Stimulated activated CD8-positive, alpha-beta memory T cell treated with anti-CD3 and anti-CD28 coated beads, Interleukin-7, amount 100 ng/mL, for 4 hours (primary cell): Measurements from ENCODE around the gene OTOF.

ENCODE experiments used
- DNase-seq, 2 donors: peaks; one replicate each; pipeline ENCODE4 v3.0.0-alpha.2; 2020; ENCODE audit warnings: low read depth in 2 of 2

Gene OTOF

GRCh38 chr2:26464390-26465265, 13.3 kb downstream of the OTOF start:
- no peak for DNase-seq

- no peak for DNase-seq
Measured at GRCh38 chr2:26463244-26464192, 14.4 kb downstream of the OTOF start.

DNA sequence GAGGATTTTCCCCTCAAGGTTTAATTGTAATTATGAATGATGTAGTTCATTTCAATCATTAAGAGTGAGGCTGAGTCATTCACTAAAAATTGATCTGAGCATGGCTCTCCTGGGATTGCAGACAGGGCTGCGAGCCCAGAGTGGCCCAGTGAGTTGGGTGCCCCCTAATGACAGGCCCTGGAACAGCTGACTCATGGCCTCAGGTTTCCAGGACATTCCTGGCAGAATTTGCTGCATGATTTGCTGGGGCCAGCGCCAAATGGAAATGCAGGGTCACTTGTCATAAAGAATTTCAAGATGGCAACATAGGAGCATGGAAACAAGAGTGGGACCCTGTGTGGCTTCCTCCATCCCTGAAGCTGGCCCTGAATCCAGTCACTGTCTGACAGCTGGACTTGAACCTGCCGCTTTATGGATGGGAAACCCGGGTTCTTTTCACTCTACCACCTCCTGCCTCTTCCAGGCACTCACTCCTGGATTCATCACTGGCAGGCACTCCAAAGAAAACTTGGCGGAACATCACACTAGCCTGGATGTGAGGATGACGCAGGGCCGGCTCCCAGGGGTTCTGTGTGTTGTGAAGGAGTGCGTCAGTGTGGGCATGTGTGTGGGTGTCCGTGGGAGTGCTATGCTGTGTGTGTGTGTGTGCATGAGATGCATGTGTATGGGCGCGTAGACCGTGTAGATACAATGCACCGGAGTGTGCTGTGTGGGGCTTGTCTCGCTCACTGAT, 15.2 kb downstream of the OTOF start:
- no peak for DNase-seq

GRCh38 chr2:26462100-26462499, 15.8 kb downstream of the OTOF start:
- DNase-seq = no peak

DNA sequence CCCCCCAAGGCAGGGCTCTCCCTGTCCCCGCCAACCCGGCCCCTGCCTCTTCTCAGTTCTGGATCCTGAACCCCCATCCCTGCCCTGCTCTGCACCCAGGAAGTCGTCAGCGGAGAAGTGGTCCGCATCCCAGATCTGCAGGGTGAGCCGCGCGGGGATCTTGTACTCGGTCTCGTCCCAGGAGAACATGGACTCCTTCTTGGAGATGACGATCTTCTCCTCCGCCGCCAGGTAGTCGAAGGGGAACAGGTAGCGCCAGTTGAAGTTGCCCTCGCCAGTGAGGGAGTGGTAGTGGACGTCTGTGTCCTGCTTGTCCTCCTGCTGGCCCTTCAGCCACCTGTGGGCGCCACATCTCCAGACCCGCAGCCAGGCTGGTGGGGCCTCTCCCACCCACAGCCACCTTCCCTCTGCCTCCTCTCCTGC, 16.3 kb downstream of the OTOF start:
- no peak for DNase-seq

- DNase-seq = no peak
Measured at GRCh38 chr2:26460613-26461031, 17.3 kb downstream of the OTOF start.

DNA sequence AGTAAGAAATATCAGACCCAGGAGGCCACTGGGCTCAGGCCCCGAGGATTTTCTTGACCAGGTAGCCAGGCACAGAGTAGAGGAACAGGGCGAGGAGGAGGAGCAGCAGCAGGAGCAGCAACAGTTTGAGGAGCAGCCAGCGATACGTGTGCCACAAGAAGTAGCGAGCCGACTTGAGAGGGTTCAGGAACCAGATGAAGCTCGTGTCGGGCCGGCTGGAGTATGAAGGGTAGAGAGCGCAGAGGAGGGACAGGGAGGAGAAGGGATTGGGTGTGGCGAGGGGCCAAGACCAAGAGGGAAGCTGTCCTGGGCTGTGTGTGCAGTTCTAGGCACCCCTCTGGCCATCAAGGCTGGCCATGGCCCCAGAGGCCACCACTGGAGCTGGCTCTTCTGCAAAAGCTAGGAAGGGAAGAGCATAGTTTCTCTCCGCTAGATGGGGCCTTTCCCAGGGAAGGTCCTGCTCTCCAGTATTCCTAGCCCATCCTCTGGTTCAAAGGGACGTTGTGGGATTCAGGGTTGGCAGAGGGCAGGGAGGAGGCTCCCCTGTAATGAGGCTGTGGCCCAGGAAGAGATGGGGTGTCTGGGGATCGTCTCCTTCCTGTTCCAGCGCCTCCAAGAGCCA, 17.8 kb downstream of the OTOF start:
- no peak for DNase-seq

DNA sequence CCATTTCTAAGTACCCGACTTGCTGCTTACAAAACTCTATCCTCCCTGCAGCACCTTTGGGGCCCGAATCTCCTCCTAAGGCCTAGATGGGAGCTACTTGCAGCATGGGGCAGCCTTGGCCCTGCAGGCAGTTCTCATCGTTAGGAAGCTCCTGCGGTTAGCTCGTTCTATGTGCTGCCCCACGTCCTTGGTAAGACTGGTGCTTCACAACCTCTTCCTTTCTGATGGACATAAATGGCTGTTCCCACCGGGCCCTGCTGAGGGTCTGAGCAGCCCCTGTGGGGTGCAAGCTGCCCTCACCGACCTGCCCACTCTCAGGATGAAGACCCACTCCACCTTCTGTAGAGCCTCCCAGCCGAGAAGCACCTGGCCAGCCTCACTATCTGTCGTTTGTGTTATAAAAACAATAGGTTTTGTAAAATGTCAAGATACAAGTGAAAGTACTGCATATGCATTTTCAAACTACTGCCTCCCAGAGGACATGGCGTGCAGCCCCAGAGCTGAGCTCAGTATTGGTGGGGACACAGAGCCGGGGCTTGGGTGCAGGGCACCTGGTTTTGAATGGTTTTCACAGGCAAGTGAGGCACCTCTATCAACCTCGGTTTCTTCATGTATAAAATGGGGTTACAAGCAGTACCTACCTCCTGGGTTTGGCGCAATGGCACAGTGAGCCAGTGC, 19.4 kb downstream of the OTOF start:
- no peak for DNase-seq

DNA sequence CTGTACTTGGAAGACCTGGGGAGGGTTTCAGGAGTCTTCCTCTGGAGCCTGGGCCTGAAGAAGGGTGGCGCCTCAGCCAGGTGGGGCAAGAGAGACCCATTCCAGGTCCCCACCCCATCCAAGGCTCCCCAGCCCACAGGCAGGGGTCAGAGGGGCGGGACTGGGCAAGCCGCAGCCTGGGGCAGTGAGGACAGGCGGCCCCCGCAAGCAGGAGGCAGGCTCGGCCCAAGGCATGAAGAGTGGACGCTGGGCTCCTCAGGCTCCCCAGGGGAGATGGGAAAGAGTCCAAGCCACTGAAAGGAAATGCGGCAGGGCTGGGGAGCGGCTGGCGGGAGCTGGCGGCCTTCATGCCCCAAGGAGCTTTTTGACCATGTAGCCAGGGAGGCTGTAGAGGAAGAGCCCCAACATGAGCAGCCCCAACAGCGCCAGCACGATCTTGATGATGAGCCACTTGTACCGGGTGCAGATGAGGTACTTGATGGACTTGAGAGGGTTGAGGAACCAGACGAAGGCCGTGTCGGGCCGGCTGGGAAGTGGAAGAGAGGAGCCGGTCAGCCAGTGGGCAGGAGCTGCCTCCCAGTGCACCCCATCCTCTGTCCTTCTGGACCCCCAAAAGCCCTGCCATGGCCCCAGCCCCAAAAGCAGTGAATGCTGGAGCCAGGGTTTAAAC, 20.1 kb downstream of the OTOF start:
- DNase-seq = no peak

DNA sequence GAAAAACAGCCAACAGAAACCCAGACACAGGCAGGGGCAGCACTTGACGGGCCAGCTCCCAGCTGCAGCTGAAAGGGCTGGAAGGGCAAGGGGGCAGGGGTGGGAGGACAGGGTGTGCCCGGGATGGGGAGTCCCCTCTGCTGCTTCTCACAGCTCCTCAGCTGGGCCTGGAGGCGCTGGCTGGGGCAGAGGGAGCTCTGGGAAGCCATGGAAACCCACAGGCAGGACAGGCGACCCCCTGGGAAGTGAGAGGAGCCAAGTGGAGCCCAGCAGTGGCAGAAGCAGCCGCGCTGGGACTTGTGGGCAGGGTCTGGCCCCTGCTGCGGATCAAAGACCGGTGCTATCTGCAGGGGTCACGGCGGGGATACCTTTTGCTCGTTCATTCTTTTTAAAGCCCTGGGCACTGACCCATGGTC, 20.7 kb downstream of the OTOF start:
- DNase-seq = no peak

- no peak for DNase-seq
Measured at GRCh38 chr2:26456440-26457250, 21.3 kb downstream of the OTOF start.

DNA sequence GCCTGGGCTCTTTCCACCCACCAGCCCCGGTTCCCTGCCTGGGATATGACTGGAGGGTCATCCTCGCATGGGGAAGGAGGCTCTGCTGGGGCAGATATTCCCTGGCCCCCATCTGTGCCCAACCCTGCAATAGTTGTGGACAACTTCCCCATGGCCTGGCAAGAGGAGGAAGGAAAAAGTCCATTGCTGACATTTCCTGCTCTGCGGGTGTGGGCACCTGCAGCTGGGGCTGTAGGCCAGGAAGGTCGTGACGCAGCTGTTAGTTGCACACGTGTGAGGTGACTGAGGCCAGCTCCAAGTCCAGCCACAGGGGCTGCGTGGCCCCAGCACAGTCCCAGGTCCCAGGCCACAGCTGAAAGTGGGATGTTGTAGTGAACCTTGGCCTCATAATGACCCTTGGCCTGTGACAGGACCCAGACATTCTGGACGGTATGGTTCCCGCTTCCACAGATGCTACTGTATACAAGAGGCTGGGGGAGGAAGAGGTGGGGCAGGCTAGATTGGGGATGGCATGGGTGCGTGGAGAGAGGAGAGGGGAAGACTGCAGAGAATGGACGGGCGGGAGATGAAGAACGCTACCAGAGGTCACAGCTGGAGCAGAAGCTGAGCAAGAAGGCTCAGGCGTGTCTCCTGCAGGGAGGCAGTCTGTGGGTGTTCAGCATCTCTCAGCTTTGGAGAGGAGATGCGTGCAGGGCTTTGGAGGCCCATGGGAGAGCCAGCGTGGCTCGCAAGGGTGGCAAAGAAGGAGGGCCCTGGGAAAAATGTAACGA, 22.1 kb downstream of the OTOF start:
- no peak for DNase-seq

GRCh38 chr2:26455037-26455669, 22.8 kb downstream of the OTOF start:
- DNase-seq = no peak

GRCh38 chr2:26454561-26455001, 23.3 kb downstream of the OTOF start:
- DNase-seq = no peak

- no peak for DNase-seq
Measured at GRCh38 chr2:26453421-26454329, 24.2 kb downstream of the OTOF start.

- no peak for DNase-seq
Measured at GRCh38 chr2:26451700-26452099, 26.2 kb downstream of the OTOF start.

DNA sequence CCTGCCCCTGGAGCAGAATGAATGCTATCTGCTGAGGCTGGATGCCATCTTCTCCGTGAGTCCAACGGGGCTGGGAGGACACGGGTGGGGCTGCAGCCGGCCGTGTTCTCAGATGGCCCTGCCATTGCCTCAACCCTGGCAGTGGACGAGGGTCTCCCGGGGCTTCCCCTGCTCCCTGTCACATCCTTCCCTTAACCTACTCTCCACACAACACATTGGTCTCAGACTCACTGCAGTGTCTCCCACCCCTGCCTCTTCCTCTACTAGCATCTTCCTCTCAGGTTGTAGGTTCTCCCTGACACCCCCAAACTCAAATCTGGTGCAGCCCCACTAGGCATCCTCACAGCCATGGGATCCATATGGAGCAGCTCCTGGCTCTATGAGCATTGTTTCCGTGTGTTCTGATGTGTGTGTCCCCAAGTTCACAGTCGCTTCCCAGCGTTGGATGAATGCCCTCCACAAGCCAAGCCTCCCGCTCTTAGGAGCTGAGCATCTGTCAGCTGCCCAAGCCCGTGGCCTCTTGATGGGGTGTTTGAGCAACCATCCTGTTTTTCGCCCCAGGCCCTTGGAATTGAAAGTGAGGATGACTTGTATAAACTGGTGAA, 27.8 kb downstream of the OTOF start:
- no peak for DNase-seq
